HG03565 (cell line): ENCODE results near the gene PCDHA5.

ENCODE experiments used
- ATAC-seq: cut with Tn5 transposase; IDR thresholded peaks from one replicate; pipeline ENCODE4 v1.9.1; 2021; ENCODE audit warnings: mild to moderate bottlenecking, moderate library complexity; ENCODE audit not compliant: unreplicated experiment

PCDHA5 gene

GRCh38 chr5:140857987-140858240 lies 36.5 kb downstream of the PCDHA5 start:
- ATAC-seq, result no peak

- no peak for ATAC-seq
These were observed 41.3 kb downstream of the PCDHA5 start for GRCh38 chr5:140862441-140863295.

- ATAC-seq, result no peak
These were observed 47.5 kb downstream of the PCDHA5 start, which contains the start of gene PCDHA11 for GRCh38 chr5:140868721-140869554. TSS of gene PCDHA11 (plus strand) at chr5:140868957. CDS start at chr5:140869104, 147 bp downstream.

- no peak for ATAC-seq
These were observed 48.1 kb downstream of the PCDHA5 start for GRCh38 chr5:140869555-140869886.

GRCh38 chr5:140870221-140871201 lies 49.1 kb downstream of the PCDHA5 start:
- ATAC-seq, result no peak
